ENCODE data around the gene FLVCR2. TPM values are rescaled to one million over a fixed set of nuclear protein-coding genes. Genes with fewer than 3 reads are reported as not detected.

The FLVCR2 gene, protein sequence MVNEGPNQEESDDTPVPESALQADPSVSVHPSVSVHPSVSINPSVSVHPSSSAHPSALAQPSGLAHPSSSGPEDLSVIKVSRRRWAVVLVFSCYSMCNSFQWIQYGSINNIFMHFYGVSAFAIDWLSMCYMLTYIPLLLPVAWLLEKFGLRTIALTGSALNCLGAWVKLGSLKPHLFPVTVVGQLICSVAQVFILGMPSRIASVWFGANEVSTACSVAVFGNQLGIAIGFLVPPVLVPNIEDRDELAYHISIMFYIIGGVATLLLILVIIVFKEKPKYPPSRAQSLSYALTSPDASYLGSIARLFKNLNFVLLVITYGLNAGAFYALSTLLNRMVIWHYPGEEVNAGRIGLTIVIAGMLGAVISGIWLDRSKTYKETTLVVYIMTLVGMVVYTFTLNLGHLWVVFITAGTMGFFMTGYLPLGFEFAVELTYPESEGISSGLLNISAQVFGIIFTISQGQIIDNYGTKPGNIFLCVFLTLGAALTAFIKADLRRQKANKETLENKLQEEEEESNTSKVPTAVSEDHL
- total RNA-seq = 1 to 10 TPM; 1.9 to 5.8 (median 4.1) TPM

DNA sequence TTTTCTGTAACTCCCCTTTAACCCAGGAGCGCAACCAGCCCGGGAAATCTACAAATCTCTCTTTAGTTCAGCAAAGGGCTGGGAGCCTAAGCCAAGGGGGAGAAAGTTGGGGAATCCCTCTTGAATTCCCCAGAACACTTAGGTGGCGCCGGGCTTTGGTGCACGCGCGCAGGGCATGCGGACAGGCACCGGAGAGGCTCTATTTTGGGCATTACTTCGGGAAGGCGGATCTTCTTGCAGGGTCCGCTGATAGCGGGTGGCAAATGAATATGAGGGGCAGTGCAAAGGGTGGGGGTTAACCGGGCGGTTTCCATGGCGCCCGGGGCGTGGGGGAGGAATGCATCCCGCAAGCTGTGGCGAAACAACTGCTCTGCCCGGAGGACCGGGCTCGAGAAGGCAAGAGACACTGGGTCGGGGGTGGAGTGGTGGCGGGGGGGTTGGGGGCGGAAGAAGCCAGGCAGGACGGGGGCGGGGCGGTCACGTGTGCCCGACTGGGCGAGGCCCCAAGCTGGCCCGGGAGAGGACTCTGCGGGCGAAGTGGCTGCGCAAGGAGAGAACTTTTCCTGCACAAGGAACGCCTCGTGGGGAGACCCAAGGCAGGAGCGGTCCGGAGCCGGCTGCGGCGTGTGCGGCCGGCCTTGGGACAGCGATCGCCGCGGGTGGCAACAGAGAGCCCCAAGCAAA lies at the start of gene FLVCR2:
TSS of gene FLVCR2 (plus strand) at position 519 of the 684 bp plus-strand sequence. CDS start 353 bp downstream, outside the sequence.
- Histone ChIP-seq H3K9me3 (no peaks in the 10 kb centered on the region), H3K27me3 (no peaks in the 10 kb centered on the region), H3K4me3 (peak within 1 kb of the TSS; percentile 35 to 67), H3K27ac (peak within 1 kb of the TSS; percentile 73 to 90 (median 88)), H3K4me1 (peaks cover 0 to 32% (median 19%) of the 10 kb centered on the region in 3 donors), H3K36me3 (no peaks in the 10 kb centered on the region)
- WGBS, 2 donors (ENCODE audit: low coverage in 1 of 2) = 0% methylated on average over 17 of the region's 49 CpGs; no CpG with 5 or more reads in 1 of the 2 donors
- ATAC-seq = peak; percentile 82
- TF ChIP-seq POLR2AphosphoS5 (IDR thresholded peaks at IDR 0.05) = peak; percentile 43
- TF ChIP-seq, protein P1, sequence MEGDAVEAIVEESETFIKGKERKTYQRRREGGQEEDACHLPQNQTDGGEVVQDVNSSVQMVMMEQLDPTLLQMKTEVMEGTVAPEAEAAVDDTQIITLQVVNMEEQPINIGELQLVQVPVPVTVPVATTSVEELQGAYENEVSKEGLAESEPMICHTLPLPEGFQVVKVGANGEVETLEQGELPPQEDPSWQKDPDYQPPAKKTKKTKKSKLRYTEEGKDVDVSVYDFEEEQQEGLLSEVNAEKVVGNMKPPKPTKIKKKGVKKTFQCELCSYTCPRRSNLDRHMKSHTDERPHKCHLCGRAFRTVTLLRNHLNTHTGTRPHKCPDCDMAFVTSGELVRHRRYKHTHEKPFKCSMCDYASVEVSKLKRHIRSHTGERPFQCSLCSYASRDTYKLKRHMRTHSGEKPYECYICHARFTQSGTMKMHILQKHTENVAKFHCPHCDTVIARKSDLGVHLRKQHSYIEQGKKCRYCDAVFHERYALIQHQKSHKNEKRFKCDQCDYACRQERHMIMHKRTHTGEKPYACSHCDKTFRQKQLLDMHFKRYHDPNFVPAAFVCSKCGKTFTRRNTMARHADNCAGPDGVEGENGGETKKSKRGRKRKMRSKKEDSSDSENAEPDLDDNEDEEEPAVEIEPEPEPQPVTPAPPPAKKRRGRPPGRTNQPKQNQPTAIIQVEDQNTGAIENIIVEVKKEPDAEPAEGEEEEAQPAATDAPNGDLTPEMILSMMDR (IDR thresholded peaks at IDR 0.05) = no peak
- TF ChIP-seq EP300 (IDR thresholded peaks at IDR 0.05) = no peak
- peak; percentile 23 to 25 for TF ChIP-seq POLR2A (IDR thresholded peaks at IDR 0.05)

DNA sequence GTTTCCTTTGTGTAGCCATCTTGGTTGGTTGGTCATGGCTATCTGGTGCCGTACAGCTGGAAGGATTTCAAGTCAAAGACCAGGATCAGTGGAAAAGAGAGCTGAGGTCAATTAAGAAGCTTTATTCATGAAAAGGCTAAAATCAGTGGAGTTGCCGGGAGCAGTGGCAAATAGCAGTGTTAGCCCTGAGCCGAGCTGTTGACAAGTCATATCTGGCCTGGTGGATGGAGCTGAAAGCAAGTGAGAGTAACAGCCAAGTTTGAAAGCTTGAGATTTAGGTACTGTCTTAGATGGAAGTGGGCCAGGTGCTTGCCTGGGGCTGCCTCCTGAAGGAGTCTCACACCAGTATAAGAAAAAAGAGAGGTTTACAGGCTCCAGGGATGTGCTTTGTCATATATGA lies 47.2 kb upstream of the FLVCR2 start:
- no peak for ATAC-seq
- no peaks in the 10 kb centered on the region for H3K27me3 ChIP-seq
- no peaks in the 10 kb centered on the region for H3K36me3 ChIP-seq
- 73 to 80% methylated on average over 3 of the region's 3 CpGs for WGBS, 2 donors (ENCODE audit: low coverage in 1 of 2)
- no peaks in the 10 kb centered on the region for H3K9me3 ChIP-seq
- H3K27ac ChIP-seq = no peak overlapping the region
- no peaks in the 10 kb centered on the region for H3K4me1 ChIP-seq
- H3K4me3 ChIP-seq = no peak overlapping the region
- TF ChIP-seq EP300 (IDR thresholded peaks at IDR 0.05) (no peak), POLR2A (IDR thresholded peaks at IDR 0.05) (no peak), POLR2AphosphoS5 (IDR thresholded peaks at IDR 0.05) (no peak)
- TF ChIP-seq, protein P1 (IDR thresholded peaks at IDR 0.05) = no peak

DNA sequence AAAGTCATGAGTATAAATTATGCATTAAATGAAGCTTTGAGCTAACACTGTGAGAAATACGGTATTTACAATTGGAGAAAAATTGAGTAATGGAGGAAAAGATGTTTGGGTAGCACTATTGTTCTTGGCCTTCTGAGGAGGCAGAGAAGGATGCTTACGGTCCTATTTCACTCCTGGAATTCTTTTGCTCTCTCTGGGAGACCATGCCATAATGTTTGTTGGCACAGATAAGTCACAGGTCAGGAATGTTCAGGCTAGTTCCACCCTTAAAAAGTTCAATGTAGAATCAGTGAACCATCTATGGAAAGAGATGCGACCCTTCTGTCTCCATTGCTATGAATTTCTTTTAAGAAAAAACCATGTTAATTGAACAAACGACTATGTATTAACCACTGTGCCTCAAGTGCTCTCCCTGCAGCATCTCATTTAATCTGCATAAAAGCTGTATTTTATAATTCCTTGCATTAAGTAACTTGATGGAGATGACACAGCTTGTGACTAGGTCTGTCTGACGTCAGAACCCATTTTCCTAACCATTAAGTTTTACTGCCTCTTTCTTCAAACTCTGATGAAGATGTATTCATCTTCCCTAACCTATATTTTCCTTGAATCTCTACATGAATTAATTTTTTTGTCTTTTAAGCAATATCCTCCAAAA lies 46.6 kb upstream of the FLVCR2 start:
- Histone ChIP-seq H3K27ac (no peak overlapping the region), H3K9me3 (no peaks in the 10 kb centered on the region), H3K4me1 (no peaks in the 10 kb centered on the region), H3K4me3 (no peak overlapping the region), H3K27me3 (no peaks in the 10 kb centered on the region), H3K36me3 (no peaks in the 10 kb centered on the region)
- 77 to 87% methylated on average over 5 of the region's 5 CpGs for WGBS, 2 donors (ENCODE audit: low coverage in 1 of 2)
- no peak for ATAC-seq
- TF ChIP-seq, protein P1 (IDR thresholded peaks at IDR 0.05) = no peak
- TF ChIP-seq POLR2A (IDR thresholded peaks at IDR 0.05) (no peak), EP300 (IDR thresholded peaks at IDR 0.05) (no peak), POLR2AphosphoS5 (IDR thresholded peaks at IDR 0.05) (no peak)

DNA sequence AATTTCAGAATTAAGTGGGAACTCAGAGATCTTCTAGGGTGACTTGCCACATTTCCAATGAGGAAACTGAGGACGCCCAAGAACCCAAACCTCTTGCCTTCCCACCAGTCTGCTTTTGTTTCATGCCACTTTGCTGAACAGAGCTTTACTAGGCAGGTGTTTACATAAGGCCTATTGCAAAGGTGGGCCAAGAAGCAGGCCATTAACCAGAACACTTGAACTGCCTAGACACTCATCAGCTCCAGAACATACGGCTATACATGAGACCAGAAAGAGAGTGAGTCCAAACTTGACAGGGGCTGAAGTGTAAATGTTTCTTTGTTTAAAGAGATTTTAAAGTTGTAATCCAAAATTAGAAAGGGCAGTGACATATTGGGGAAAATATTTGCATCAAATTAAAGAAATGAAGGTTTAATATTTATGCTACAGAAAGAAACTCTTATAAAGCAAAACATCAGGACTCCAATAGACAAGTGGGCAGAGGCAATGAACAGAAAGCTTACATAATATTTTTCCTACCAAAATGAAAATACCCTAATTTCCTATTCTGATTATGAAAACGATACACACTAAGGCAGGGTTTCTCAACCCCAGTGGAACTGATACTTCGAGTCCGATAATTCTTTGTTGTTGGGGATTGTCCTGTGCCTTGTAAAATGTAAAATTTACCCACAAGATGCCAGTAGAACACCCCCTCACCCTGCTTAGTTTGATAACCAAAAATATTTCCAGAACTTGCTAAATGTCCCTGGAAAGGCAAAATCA lies 44.4 kb upstream of the FLVCR2 start:
- Histone ChIP-seq H3K36me3 (no peaks in the 10 kb centered on the region), H3K4me3 (no peak overlapping the region), H3K27me3 (no peaks in the 10 kb centered on the region), H3K9me3 (no peaks in the 10 kb centered on the region), H3K27ac (no peak overlapping the region), H3K4me1 (no peaks in the 10 kb centered on the region)
- no peak for ATAC-seq
- TF ChIP-seq POLR2AphosphoS5 (IDR thresholded peaks at IDR 0.05) = no peak
- TF ChIP-seq EP300 (IDR thresholded peaks at IDR 0.05) = no peak
- no peak for TF ChIP-seq POLR2A (IDR thresholded peaks at IDR 0.05)
- TF ChIP-seq, protein P1 (IDR thresholded peaks at IDR 0.05) = no peak
- WGBS, 2 donors (ENCODE audit: low coverage in 1 of 2) = 71 to 84% methylated on average over 4 of the region's 5 CpGs
